NCI-H1105 treated with DMSO at 0.1 percent for 48 hours (cell line): ENCODE data around the gene PSMB7.

Experiments used
- DNase-seq: peaks from one replicate; lab custom pipeline; 2025; lab: John Stamatoyannopoulos, UW

The PSMB7 gene

DNA sequence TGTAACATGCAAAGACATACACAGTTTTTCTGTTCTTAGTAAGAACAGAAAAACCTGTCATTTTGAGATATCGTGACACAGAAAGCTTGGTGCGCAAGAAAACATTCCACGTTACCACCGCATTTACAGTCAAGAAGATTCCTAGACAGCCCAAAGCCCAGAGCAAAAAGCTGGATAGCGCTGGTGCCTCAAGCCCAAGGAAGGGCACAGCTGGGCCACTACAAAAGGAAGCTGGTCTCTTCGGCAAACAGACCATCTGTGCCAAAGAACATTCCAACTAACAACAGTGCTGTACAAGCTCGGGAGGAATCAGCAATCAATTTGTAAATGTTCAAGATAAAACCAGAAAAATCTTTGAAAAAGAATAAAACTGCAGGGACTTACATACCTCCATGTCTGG, 31.0 kb downstream of the PSMB7 start:
- no peak for DNase-seq

DNA sequence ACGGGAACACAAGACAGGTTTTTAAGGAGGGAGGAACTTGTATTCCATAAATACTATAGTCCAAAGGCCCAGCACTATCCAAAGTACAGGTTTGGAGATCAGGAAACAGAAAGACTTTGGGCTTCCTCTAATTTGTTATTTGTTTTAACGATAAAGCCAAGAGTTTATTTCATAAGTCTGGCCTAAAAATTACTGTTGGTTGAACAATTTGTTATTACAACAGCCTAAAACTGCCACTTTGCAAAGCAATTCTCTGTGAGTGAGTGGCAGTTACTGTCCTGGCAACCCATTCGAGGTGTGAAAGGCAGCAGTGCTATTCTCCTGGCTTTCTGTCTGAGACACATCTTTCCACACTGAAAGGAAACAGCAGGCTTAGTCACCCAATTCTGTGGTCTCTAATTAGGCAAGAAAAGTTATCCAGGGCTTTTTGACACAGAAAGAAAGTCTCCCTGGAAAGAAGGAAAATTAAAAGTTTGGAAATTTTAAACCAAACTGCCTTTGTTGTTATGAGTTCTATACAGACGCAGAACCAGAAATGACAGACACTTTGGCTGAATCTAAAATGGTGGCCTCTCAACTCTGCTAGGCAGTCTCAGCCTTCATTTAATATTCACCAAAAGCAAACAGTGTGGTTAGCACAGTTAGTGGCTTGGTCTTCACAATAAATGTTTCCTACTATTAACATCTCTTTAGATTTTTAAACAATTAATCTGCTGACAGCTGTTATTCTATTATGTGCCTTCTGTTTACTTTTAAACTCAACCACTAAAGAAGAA, 33.9 kb downstream of the PSMB7 start:
- DNase-seq = no peak

- no peak for DNase-seq
These were observed 37.5 kb downstream of the PSMB7 start for GRCh38 chr9:124377551-124378406.

- DNase-seq = no peak
These were observed 38.9 kb downstream of the PSMB7 start for GRCh38 chr9:124376329-124376728.

- DNase-seq = no peak
These were observed 39.5 kb downstream of the PSMB7 start for GRCh38 chr9:124375726-124376125.

- DNase-seq = no peak
These were observed 41.4 kb downstream of the PSMB7 start for GRCh38 chr9:124373851-124374250.

GRCh38 chr9:124373386-124373785, 41.9 kb downstream of the PSMB7 start:
- no peak for DNase-seq

DNA sequence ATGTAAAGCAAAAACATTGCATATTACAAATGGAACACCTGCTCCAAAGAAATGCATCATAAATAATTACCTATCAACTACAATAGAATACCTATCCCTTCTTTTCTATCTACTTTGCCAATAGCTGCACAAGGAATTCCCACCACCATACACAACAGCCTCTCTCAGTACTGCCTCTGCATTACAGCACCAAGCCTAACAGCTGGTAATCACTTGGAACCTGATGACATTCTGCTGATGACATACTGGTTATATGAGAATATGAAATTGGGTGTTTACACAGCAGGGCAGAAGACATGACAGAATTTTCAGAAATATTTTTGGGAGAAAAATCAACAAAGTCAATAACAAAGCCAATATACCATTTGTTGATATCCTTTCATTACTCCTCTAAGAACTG, 43.2 kb downstream of the PSMB7 start:
- DNase-seq = no peak

DNA sequence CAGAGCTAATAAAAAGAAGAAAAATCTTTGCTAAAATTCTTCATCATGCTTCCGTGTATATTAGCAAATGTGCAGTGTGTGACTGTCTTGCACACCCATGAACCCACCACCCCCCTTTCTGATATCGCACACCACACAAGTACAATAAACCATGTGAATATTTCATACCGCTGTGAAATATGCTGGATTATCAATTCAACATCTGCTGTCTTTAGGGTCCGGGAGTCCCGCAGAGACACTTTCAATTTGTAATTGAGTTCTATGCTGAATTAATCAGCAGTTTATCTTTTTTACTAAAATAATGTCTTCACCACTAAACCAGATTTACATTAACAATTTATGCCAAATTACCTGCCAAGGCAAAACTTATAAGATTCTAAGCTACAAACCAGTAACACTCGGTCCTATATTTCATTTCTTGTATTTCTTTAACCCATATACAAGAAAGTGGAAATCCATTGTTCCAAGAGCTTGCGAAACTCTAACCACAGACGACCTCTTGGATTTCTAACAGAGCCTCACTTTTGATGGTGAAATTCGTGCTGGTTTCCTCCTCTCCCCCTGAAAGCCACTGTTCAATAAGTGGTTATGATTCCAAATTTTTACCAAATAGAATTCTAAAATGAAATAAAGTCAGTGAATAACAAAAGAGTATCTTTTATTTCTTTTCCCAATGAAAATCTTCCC, 44.2 kb downstream of the PSMB7 start:
- no peak for DNase-seq

- DNase-seq = no peak
These were observed 45.9 kb downstream of the PSMB7 start for GRCh38 chr9:124369231-124369797.

GRCh38 chr9:124368692-124369091, 46.5 kb downstream of the PSMB7 start:
- DNase-seq = no peak

DNA sequence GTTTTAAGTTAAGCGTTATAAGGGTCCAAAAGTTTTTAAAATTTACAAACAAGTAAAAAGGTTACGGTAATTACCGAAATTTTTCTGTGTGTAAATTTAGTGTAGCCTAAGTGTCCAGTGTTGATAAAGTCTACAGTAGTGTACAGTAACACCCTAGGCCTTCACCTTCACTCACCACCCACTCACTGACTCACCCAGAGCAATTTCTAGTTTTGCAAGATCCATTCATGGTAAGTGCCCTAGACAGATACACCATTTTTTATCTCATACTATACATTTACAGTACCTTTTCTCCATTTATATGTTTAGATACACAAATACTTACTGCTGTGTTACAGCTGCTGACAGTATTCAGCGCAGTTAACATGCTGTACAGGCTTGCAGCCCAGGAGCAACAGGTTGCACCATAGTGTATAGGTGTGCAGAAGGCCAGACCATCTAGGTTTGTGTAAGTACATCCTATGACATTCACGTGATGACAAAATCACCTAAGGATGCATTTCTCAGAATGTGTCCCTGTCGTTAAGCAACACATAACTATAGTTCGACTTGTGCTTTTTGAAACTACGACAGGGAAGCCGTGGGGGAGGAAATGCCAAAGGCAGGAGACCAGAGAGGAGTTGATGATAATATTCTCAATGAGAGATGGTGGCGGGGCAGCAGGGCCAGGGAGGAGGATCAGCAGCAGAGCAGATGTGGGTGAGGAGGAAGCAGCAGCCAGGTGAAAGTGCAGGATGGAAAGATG, 48.6 kb downstream of the PSMB7 start:
- no peak for DNase-seq

- DNase-seq = no peak
These were observed 50.2 kb downstream of the PSMB7 start for GRCh38 chr9:124365036-124365435.

GRCh38 chr9:124364141-124364540, 51.1 kb downstream of the PSMB7 start:
- no peak for DNase-seq

DNA sequence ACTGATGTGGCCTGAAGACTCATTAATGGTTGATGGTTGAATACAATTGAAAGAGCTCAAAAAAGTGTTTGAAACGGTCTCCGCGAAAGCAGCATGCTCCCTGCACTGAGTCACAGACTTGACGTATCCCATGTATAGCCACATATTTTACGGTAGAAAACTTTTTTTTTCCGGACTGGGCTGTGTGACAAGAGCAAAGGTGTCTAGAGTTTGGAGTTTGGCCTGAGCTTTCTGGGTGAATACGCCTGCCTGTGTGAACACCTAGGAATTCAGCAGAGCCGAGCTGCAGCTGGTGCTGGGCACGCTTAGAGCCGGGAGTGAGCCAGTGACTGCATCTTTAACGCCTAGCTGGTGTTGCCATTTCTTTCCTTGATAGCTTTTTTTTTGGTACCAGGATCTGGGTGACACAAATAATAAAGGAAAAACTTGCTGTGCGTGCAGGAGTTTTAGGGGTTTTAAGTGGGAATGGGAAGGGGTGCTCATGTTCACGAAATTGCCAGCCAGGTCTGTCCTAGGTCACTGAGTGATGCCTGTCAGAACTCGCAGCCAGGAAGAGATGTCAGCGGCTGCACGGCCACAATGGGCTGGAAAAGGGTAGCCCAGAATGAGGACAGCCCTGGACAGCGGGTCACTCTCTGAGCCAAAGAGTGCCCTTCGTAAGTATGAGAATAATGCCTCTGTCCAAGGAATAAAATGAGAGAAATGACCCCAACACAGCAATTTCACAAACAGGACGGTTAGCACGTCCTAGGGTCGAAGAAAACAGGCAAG, 51.7 kb downstream of the PSMB7 start:
- DNase-seq = no peak

DNA sequence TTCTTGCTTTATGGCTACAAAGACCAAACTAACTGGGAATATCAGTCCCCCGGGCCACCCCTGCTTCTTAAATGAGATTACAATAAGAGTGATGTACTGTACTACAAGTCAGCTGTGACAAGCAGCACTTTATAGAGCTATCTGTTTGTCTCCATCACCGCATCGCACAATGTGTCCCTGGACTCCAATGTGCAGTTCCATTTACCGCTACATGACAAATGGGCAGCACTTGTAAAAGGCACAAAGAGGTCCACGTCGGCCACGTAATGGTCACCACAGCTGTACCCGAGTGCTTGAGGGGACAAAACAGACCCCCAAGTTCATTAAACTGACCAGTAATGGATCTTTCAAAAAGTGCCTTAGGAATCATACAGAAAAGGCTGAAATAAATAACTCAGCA, 54.1 kb downstream of the PSMB7 start:
- no peak for DNase-seq

DNA sequence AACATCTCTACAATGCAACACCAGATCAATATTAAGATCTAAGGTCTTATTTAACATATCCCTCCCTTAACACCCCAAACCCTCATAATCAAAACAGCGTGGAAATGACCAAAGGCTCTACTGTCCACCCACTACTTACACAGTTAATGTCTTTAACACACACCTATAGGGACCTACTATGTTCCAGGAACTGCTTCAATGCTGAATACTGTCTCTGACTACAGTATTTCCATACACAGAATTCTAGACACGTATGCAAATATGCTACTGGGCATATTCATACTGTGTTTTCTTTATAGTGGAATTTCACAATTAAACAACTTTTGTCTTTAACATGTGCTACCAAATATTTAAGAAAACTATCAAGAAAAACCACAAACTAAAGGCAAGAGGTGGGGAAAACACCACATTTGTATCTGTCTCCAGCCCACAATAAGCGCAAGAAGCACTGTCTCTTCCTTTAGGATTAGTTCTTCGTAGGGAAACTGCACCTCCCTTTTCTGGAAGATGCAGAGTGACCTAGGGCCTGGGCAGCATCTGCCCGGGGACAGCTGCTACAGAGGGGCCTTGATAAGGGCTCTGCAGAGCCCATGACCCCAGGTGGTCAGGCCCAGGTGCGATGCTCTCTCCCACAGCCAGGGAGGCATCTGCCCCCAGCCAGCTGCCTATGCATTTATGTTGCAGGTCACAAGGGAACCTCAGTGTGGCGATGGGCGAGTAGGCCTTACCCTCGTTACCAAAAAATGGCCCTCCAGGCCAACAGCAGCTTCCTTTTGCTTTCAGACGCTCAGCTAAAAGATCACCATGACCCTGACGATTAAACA, 55.2 kb downstream of the PSMB7 start:
- no peak for DNase-seq

GRCh38 chr9:124359426-124359825, 55.8 kb downstream of the PSMB7 start:
- no peak for DNase-seq

DNA sequence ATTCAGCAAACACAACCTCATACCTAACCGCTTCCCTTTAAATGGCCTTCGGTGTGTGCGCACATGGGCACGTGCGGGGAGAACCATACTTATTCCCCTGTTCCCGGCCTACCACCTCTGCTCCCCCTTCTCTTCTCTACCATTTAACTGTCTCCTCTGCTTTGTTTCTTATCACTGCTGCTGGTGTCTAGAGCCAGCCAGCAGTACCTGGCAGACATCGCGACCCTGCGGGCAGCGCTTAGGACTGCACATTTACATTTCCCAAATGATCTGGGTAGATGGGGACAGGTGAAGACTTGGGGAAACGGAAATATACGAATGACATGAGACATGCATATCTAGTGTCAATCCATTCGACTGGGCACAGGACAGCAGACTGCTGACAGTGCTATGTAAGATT, 56.6 kb downstream of the PSMB7 start:
- no peak for DNase-seq
